ENCODE results near the gene PIK3C3. TPM values are rescaled to one million over a fixed set of nuclear protein-coding genes. Genes with fewer than 3 reads are reported as not detected.

The PIK3C3 gene
- 25.5 and 35.5 TPM in 2 replicates for total RNA-seq (2014; rRNA removed; shearing (Covaris generic))

GRCh38 chr18:41954827-41955613, at the start of gene PIK3C3:
PIK3C3 (plus strand) TSS chr18:41955234; CDS start chr18:41955292, 58 bp downstream.

